GM23338 (cell line): ENCODE measurements around the gene BMS1. TPM values are rescaled to one million over a fixed set of nuclear protein-coding genes. Genes with fewer than 3 reads are reported as not detected.

ENCODE experiments used
- ATAC-seq: fragments of 200-7000 bp; cut with Tn5 transposase; 3 replicates; pipeline ENCODE4 v1.9.1; 2020
- DNase-seq: peaks from one replicate; pipeline ENCODE4 v3.0.0-alpha.2; 2015; ENCODE audit warnings: low spot score
- H2AFZ ChIP-seq: fragments of 200-600 bp; sonication (generic); 2 replicates; pipeline ENCODE4 v1.8.0; 2016; ENCODE audit warnings: antibody characterized with exemption, mild to moderate bottlenecking, moderate library complexity
- H3F3A ChIP-seq: fragments of 200-600 bp; sonication (generic); replicated peaks from 2 replicates; pipeline ENCODE4 v1.8.0; 2017; ENCODE audit warnings: antibody characterized with exemption, mixed run types, low read depth
- H3K27ac ChIP-seq: fragments of 200-600 bp; sonication (generic); 2 replicates; pipeline ENCODE4 v1.6.1; 2016; ENCODE audit warnings: low read depth
- H3K27me3 ChIP-seq: fragments of 200-600 bp; sonication (generic); 2 replicates; pipeline ENCODE4 v1.8.0; 2016; ENCODE audit warnings: mild to moderate bottlenecking, mixed run types, moderate library complexity; ENCODE audit not compliant: insufficient read depth
- H3K36me3 ChIP-seq: fragments of 200-600 bp; sonication (generic); 2 replicates; pipeline ENCODE4 v1.8.0; 2016; ENCODE audit warnings: mild to moderate bottlenecking; ENCODE audit not compliant: insufficient read depth
- H3K4me1 ChIP-seq: fragments of 200-600 bp; sonication (generic); 2 replicates; pipeline ENCODE4 v1.8.0; 2016; ENCODE audit warnings: mild to moderate bottlenecking, moderate library complexity; ENCODE audit not compliant: insufficient read depth
- H3K4me2 ChIP-seq: fragments of 200-600 bp; sonication (generic); 2 replicates; pipeline ENCODE4 v1.7.1; 2017; ENCODE audit warnings: mixed run types
- H3K4me3 ChIP-seq: fragments of 200-600 bp; sonication (generic); 2 replicates; pipeline ENCODE4 v1.6.1; 2016; ENCODE audit warnings: mixed run types
- H3K79me2 ChIP-seq: fragments of 200-600 bp; sonication (generic); replicated peaks from 2 replicates; pipeline ENCODE4 v1.8.0; 2017; ENCODE audit warnings: mild to moderate bottlenecking; ENCODE audit not compliant: insufficient read depth
- H3K9me2 ChIP-seq: fragments of 200-600 bp; sonication (generic); 2 replicates; pipeline ENCODE4 v1.8.0; 2017; ENCODE audit not compliant: insufficient read depth
- H4K20me1 ChIP-seq: fragments of 200-600 bp; sonication (generic); replicated peaks from 2 replicates; pipeline ENCODE4 v1.8.0; 2017; ENCODE audit warnings: mild to moderate bottlenecking; ENCODE audit not compliant: insufficient read depth
- H3K27ac Mint-ChIP-seq: 2 replicates; pipeline ENCODE4 v1.8.0; 2020; ENCODE audit warnings: inconsistent platforms, mild to moderate bottlenecking, moderate library complexity, mixed read lengths
- H3K27me3 Mint-ChIP-seq: 3 replicates; pipeline ENCODE4 v1.8.0; 2022; ENCODE audit warnings: low read depth, mild to moderate bottlenecking, moderate library complexity, mixed read lengths, inconsistent platforms; ENCODE audit not compliant: insufficient read depth, poor library complexity
- H3K36me3 Mint-ChIP-seq: 3 replicates; pipeline ENCODE4 v1.8.0; 2021; ENCODE audit warnings: low read depth, mild to moderate bottlenecking, inconsistent platforms, moderate library complexity, mixed read lengths
- H3K4me1 Mint-ChIP-seq: 3 replicates; pipeline ENCODE4 v1.8.0; 2020; ENCODE audit warnings: mild to moderate bottlenecking, inconsistent platforms, mixed read lengths
- H3K4me3 Mint-ChIP-seq: 3 replicates; pipeline ENCODE4 v1.8.0; 2021; ENCODE audit warnings: moderate library complexity, mild to moderate bottlenecking, inconsistent platforms, mixed read lengths
- H3K9me3 Mint-ChIP-seq: 3 replicates; pipeline ENCODE4 v1.8.0; 2020; ENCODE audit warnings: moderate library complexity, mild to moderate bottlenecking, inconsistent platforms, mixed read lengths
- CREB1 ChIP-seq: fragments of 250-450 bp; sonication (Bioruptor Pico); IDR thresholded peaks from 2 replicates; pipeline ENCODE4 v1.5.0; 2020; ENCODE audit warnings: low read depth, mild to moderate bottlenecking, moderate library complexity
- CTCF ChIP-seq, 2 experiments: fragments of 200-600 bp in 1 of 2; sonication (generic) in 1 of 2; conservative IDR thresholded peaks; 2 replicates each; pipeline versions ENCODE4 v1.5.1 to v1.6.1; 2016 to 2017; ENCODE audit warnings: antibody characterized with exemption in 2 of 2, low read depth in 2 of 2, mild to moderate bottlenecking in 2 of 2, moderate library complexity in 1 of 2
- EZH2phosphoT487 ChIP-seq: fragments of 200-600 bp; sonication (generic); IDR thresholded peaks from one replicate; pipeline ENCODE4 v1.8.1; 2018; ENCODE audit warnings: antibody characterized with exemption; ENCODE audit not compliant: unreplicated experiment
- JUNB ChIP-seq: IDR thresholded peaks from one replicate; pipeline ENCODE4 v1.6.1; 2016; ENCODE audit warnings: antibody characterized with exemption; ENCODE audit not compliant: unreplicated experiment
- POLR2AphosphoS5 ChIP-seq: IDR thresholded peaks from 2 replicates; pipeline ENCODE4 v1.6.1; 2016; ENCODE audit warnings: antibody characterized with exemption, low read depth
- polyA plus RNA-seq: library from polyadenylated mRNA; unstranded; fragments of >200 nt; fragmentation: Nextera tagmentation; extraction: Ambion mirVana; gene quantifications from 2 replicates; pipeline ENCODE4 v1.2.1, GENCODE V29; 2016
- total RNA-seq: library from RNA; depleted of rRNA; stranded (reverse); fragments of >200 nt; shearing (Covaris generic); gene quantifications from 2 replicates; pipeline ENCODE4 v1.2.3, GENCODE V29; 2014
- TF ChIP-seq, protein P1 (sequence below): fragments of 250-450 bp; sonication (Bioruptor Pico); IDR thresholded peaks from 2 replicates; pipeline ENCODE4 v1.5.0; 2020; ENCODE audit warnings: mild to moderate bottlenecking, moderate library complexity

The BMS1 gene
- total and polyA plus RNA-seq, 2 experiments from 2014 or later: 26.4 to 37.7 TPM

- no peak for ATAC-seq
- peaks cover 23% of the 10 kb centered on the region for H3K4me1 Mint-ChIP-seq
- Histone ChIP-seq H3K4me2 (no peak overlapping the region), H3K4me1 (peaks cover 13% of the 10 kb centered on the region; the same call in 1 of the 2 replicates), H3K27ac (no peak overlapping the region), H3F3A (no peaks in the 10 kb centered on the region), H3K36me3 (peaks cover 12% of the 10 kb centered on the region), H3K27me3 (no peaks in the 10 kb centered on the region), H3K9me2 (no peaks in the 10 kb centered on the region), H3K79me2 (peaks cover 66% of the 10 kb centered on the region), H2AFZ (no peak overlapping the region), H4K20me1 (no peaks in the 10 kb centered on the region; the same call in 1 of the 2 replicates), H3K4me3 (no peak overlapping the region)
- no peak overlapping the region for H3K4me3 Mint-ChIP-seq
- peaks cover 92% of the 10 kb centered on the region for H3K36me3 Mint-ChIP-seq
- TF ChIP-seq JUNB (no peak), CREB1 (CRISPR knock-in tag) (no peak), EZH2phosphoT487 (no peak), CTCF (conservative IDR thresholded peaks at IDR 0.05; ENCODE audit: low read depth in 2 of 2) (no peak), POLR2AphosphoS5 (no peak)
- TF ChIP-seq, protein P1, sequence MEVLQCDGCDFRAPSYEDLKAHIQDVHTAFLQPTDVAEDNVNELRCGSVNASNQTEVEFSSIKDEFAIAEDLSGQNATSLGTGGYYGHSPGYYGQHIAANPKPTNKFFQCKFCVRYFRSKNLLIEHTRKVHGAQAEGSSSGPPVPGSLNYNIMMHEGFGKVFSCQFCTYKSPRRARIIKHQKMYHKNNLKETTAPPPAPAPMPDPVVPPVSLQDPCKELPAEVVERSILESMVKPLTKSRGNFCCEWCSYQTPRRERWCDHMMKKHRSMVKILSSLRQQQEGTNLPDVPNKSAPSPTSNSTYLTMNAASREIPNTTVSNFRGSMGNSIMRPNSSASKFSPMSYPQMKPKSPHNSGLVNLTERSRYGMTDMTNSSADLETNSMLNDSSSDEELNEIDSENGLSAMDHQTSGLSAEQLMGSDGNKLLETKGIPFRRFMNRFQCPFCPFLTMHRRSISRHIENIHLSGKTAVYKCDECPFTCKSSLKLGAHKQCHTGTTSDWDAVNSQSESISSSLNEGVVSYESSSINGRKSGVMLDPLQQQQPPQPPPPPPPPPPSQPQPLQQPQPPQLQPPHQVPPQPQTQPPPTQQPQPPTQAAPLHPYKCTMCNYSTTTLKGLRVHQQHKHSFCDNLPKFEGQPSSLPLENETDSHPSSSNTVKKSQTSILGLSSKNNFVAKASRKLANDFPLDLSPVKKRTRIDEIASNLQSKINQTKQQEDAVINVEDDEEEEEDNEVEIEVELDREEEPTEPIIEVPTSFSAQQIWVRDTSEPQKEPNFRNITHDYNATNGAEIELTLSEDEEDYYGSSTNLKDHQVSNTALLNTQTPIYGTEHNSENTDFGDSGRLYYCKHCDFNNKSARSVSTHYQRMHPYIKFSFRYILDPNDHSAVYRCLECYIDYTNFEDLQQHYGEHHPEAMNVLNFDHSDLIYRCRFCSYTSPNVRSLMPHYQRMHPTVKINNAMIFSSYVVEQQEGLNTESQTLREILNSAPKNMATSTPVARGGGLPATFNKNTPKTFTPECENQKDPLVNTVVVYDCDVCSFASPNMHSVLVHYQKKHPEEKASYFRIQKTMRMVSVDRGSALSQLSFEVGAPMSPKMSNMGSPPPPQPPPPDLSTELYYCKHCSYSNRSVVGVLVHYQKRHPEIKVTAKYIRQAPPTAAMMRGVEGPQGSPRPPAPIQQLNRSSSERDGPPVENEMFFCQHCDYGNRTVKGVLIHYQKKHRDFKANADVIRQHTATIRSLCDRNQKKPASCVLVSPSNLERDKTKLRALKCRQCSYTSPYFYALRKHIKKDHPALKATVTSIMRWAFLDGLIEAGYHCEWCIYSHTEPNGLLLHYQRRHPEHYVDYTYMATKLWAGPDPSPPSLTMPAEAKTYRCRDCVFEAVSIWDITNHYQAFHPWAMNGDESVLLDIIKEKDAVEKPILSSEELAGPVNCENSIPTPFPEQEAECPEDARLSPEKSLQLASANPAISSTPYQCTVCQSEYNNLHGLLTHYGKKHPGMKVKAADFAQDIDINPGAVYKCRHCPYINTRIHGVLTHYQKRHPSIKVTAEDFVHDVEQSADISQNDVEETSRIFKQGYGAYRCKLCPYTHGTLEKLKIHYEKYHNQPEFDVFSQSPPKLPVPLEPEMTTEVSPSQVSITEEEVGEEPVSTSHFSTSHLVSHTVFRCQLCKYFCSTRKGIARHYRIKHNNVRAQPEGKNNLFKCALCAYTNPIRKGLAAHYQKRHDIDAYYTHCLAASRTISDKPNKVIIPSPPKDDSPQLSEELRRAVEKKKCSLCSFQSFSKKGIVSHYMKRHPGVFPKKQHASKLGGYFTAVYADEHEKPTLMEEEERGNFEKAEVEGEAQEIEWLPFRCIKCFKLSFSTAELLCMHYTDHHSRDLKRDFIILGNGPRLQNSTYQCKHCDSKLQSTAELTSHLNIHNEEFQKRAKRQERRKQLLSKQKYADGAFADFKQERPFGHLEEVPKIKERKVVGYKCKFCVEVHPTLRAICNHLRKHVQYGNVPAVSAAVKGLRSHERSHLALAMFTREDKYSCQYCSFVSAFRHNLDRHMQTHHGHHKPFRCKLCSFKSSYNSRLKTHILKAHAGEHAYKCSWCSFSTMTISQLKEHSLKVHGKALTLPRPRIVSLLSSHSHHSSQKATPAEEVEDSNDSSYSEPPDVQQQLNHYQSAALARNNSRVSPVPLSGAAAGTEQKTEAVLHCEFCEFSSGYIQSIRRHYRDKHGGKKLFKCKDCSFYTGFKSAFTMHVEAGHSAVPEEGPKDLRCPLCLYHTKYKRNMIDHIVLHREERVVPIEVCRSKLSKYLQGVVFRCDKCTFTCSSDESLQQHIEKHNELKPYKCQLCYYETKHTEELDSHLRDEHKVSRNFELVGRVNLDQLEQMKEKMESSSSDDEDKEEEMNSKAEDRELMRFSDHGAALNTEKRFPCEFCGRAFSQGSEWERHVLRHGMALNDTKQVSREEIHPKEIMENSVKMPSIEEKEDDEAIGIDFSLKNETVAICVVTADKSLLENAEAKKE (CRISPR knock-in tag): no peak
- H3K9me3 Mint-ChIP-seq: peaks cover 14% of the 10 kb centered on the region
- H3K27ac Mint-ChIP-seq: no peak overlapping the region
- peaks cover 3% of the 10 kb centered on the region for H3K27me3 Mint-ChIP-seq
- peak; percentile 9 for DNase-seq
Measured at GRCh38 chr10:42809676-42810075, 27.1 kb downstream of the BMS1 start.
